GM21423 (cell line): ENCODE data around the gene RABEP2.
"Not testable (repeated sequence)": the region's sequence is repeated elsewhere in the genome, so short reads cannot be mapped to it uniquely, and the experiment has no call there.

Experiments used
- ATAC-seq: cut with Tn5 transposase; IDR thresholded peaks from one replicate; pipeline ENCODE4 v1.9.1; 2021; ENCODE audit warnings: mild to moderate bottlenecking, moderate library complexity; ENCODE audit not compliant: unreplicated experiment

The RABEP2 gene

GRCh38 chr16:28932339-28933141, 7.5 kb upstream of the RABEP2 start:
- ATAC-seq, result no peak

GRCh38 chr16:28931801-28932225, 6.8 kb upstream of the RABEP2 start, which contains the start of gene CD19:
TSS of gene CD19 (plus strand) at chr16:28931971. CDS start at chr16:28932001, 30 bp downstream.
- no peak for ATAC-seq

GRCh38 chr16:28930652-28931051, 5.6 kb upstream of the RABEP2 start:
- no peak for ATAC-seq

- no peak for ATAC-seq
Measured at GRCh38 chr16:28930203-28930602, 5.2 kb upstream of the RABEP2 start.

GRCh38 chr16:28927815-28928214, 2.8 kb upstream of the RABEP2 start:
- no peak for ATAC-seq

- ATAC-seq, result not testable (repeated sequence)
Measured at GRCh38 chr16:28926284-28926683, 1.2 kb upstream of the RABEP2 start.

GRCh38 chr16:28925386-28926228, 569 bp upstream of the RABEP2 start:
- ATAC-seq, result peak; percentile 30

- peak; percentile 14 for ATAC-seq
Measured at GRCh38 chr16:28924399-28924761, 658 bp downstream of the RABEP2 start.

- ATAC-seq, result peak; percentile 48
Measured at GRCh38 chr16:28923652-28924398, 1.2 kb downstream of the RABEP2 start.

GRCh38 chr16:28923231-28923587, 1.8 kb downstream of the RABEP2 start:
- ATAC-seq, result no peak

- no peak for ATAC-seq
Measured at GRCh38 chr16:28918698-28919097, 6.3 kb downstream of the RABEP2 start.

GRCh38 chr16:28917095-28917494, 7.9 kb downstream of the RABEP2 start:
- no peak for ATAC-seq

GRCh38 chr16:28915181-28915580, 9.9 kb downstream of the RABEP2 start:
- no peak for ATAC-seq

GRCh38 chr16:28913946-28914724, 10.9 kb downstream of the RABEP2 start:
- ATAC-seq, result no peak

- no peak for ATAC-seq
Measured at GRCh38 chr16:28912558-28912957, 12.5 kb downstream of the RABEP2 start.

- no peak for ATAC-seq
Measured at GRCh38 chr16:28910086-28911031, 14.7 kb downstream of the RABEP2 start.

GRCh38 chr16:28905800-28906372, 19.2 kb downstream of the RABEP2 start:
- no peak for ATAC-seq

- no peak for ATAC-seq
Measured at GRCh38 chr16:28905229-28905754, 19.7 kb downstream of the RABEP2 start.

- no peak for ATAC-seq
Measured at GRCh38 chr16:28904828-28905227, 20.2 kb downstream of the RABEP2 start.
